Chondrocyte (in vitro differentiated cells): Measurements from ENCODE around the gene LOXHD1. TPM values are rescaled to one million over a fixed set of nuclear protein-coding genes. Genes with fewer than 3 reads are reported as not detected.

Experiments
- DNase-seq: peaks from one replicate; pipeline ENCODE4 v3.0.0; 2021; ENCODE audit warnings: mixed read lengths, low spot score
- H3K27ac Mint-ChIP-seq: one replicate; pipeline ENCODE4 v1.8.0; 2021; ENCODE audit warnings: mild to moderate bottlenecking, moderate library complexity, mixed read lengths; ENCODE audit not compliant: unreplicated experiment
- H3K27me3 Mint-ChIP-seq: 2 replicates; pipeline ENCODE4 v1.8.0; 2021; ENCODE audit warnings: low read depth, mixed read lengths
- H3K36me3 Mint-ChIP-seq: 2 replicates; pipeline ENCODE4 v1.8.0; 2021; ENCODE audit warnings: low read depth, mixed read lengths
- H3K4me1 Mint-ChIP-seq: 2 replicates; pipeline ENCODE4 v1.8.0; 2021; ENCODE audit warnings: low read depth, mild to moderate bottlenecking, mixed read lengths
- H3K4me3 Mint-ChIP-seq: one replicate; pipeline ENCODE4 v1.8.0; 2021; ENCODE audit warnings: mild to moderate bottlenecking, moderate library complexity, mixed read lengths; ENCODE audit not compliant: unreplicated experiment
- H3K9me3 Mint-ChIP-seq: 2 replicates; pipeline ENCODE4 v1.8.0; 2021; ENCODE audit warnings: low read depth, mixed read lengths
- CTCF ChIP-seq: fragments of 200-600 bp; sonication (generic); IDR thresholded peaks from 2 replicates; pipeline ENCODE4 v1.5.0; 2021; ENCODE audit warnings: antibody characterized with exemption, mild to moderate bottlenecking, moderate library complexity
- total RNA-seq: library from RNA; stranded (reverse); gene quantifications from 3 replicates; pipeline ENCODE4 v1.2.1, GENCODE V29; 2021

LOXHD1 gene
- total RNA-seq, 1 donor from 2014 or later: not detected

- TF ChIP-seq CTCF: no peak
- Mint-ChIP-seq H3K4me1 (no peaks in the 10 kb centered on the region), H3K36me3 (no peaks in the 10 kb centered on the region)
Measured at GRCh38 chr18:46678785-46679399, 21.9 kb upstream of the LOXHD1 start.

GRCh38 chr18:46678041-46678440 lies 21.0 kb upstream of the LOXHD1 start:
- Mint-ChIP-seq H3K27ac (no peak overlapping the region), H3K9me3 (peaks cover 3% of the 10 kb centered on the region), H3K4me3 (no peak overlapping the region), H3K36me3 (no peaks in the 10 kb centered on the region), H3K4me1 (no peaks in the 10 kb centered on the region), H3K27me3 (peaks cover 28% of the 10 kb centered on the region)
- DNase-seq: no peak
- TF ChIP-seq CTCF: no peak

More at GRCh38 chr18:46678785-46679399, 21.9 kb upstream of the LOXHD1 start:
- H3K9me3 Mint-ChIP-seq: peaks cover 3% of the 10 kb centered on the region
- no peak for DNase-seq
- peaks cover 26% of the 10 kb centered on the region for H3K27me3 Mint-ChIP-seq
- H3K4me3 Mint-ChIP-seq: no peak overlapping the region
- H3K27ac Mint-ChIP-seq: no peak overlapping the region

- no peaks in the 10 kb centered on the region for H3K36me3 Mint-ChIP-seq
- DNase-seq: no peak
- no peak overlapping the region for H3K27ac Mint-ChIP-seq
- peaks cover 31% of the 10 kb centered on the region for H3K27me3 Mint-ChIP-seq
- H3K9me3 Mint-ChIP-seq: no peaks in the 10 kb centered on the region
- H3K4me1 Mint-ChIP-seq: no peaks in the 10 kb centered on the region
- no peak for TF ChIP-seq CTCF
- no peak overlapping the region for H3K4me3 Mint-ChIP-seq
Measured at GRCh38 chr18:46677611-46678010, 20.6 kb upstream of the LOXHD1 start.

GRCh38 chr18:46676182-46676835 lies 19.3 kb upstream of the LOXHD1 start:
- Mint-ChIP-seq H3K27me3 (peaks cover 33% of the 10 kb centered on the region), H3K27ac (no peak overlapping the region), H3K9me3 (no peaks in the 10 kb centered on the region), H3K36me3 (no peaks in the 10 kb centered on the region), H3K4me1 (no peaks in the 10 kb centered on the region), H3K4me3 (no peak overlapping the region)
- DNase-seq: no peak
- TF ChIP-seq CTCF: no peak

- no peak for DNase-seq
- H3K27ac Mint-ChIP-seq: no peak overlapping the region
- no peaks in the 10 kb centered on the region for H3K4me1 Mint-ChIP-seq
- no peak for TF ChIP-seq CTCF
- no peaks in the 10 kb centered on the region for H3K9me3 Mint-ChIP-seq
- H3K36me3 Mint-ChIP-seq: no peaks in the 10 kb centered on the region
- H3K4me3 Mint-ChIP-seq: no peak overlapping the region
- H3K27me3 Mint-ChIP-seq: peaks cover 45% of the 10 kb centered on the region
Measured at GRCh38 chr18:46675112-46675511, 18.1 kb upstream of the LOXHD1 start.
